Measurements from ENCODE around the gene MECP2. TPM values are rescaled to one million over a fixed set of nuclear protein-coding genes. Genes with fewer than 3 reads are reported as not detected.

MECP2 gene
- total RNA-seq, 2 donors from 2014 or later = 57.0 to 113 TPM

GRCh38 chrX:154029439-154029838, 68.1 kb downstream of the MECP2 start:
- Histone ChIP-seq H3K4me3 (no peak overlapping the region), H3K36me3 (peaks cover 12% of the 10 kb centered on the region), H3K27me3 (replicated peaks; ENCODE audit: insufficient read depth) (no peaks in the 10 kb centered on the region), H3K4me1 (ENCODE audit: control insufficient read depth in 1 of 2, low read depth in 2 of 2) (peaks cover 0 to 20% of the 10 kb centered on the region in 2 donors), H3K9me3 (no peaks in the 10 kb centered on the region), H3K27ac (no peak overlapping the region)
- DNase-seq (ENCODE audit: low spot score) (no peak), ATAC-seq (ENCODE audit: insufficient number of reproducible peaks, low FRiP score, low read depth) (no peak)
- no peak for TF ChIP-seq CTCF (IDR thresholded peaks at IDR 0.05)

DNA sequence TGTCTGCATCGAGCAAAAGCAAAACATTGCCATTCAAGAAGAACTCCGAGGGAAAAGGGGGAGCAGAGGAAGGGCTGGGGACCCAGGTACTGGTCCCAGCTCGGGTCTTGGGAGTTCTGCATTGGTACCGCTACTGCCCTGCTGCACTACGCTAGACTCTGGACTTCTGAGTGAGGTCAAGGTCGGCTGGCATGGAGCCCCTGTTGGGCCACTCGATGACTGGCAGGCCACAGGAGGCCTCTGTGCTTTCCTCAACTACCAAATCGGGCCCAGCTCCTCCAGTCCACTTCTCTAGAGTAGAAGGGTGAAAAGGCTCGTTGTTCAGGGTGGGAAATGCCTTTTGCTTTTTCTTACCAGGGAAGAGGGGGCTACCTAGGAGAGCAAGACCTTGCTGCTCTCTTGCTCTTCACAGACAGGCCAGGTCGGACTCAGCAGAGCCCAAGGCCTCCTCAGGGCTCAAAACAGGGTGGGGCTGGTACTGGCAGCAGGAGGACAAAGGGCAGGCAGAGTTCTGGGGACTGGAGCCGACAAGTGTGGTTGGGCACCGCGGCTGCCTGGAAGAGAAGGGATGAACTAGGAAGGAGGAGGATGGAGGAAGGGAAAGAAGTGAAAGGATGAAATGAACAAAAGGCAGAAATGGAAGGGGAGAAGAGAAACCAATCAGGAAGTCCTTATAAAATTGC, 68.9 kb downstream of the MECP2 start:
- Histone ChIP-seq H3K4me1 (ENCODE audit: control insufficient read depth in 1 of 2, low read depth in 2 of 2) (peaks cover 0 to 20% of the 10 kb centered on the region in 2 donors), H3K9me3 (no peaks in the 10 kb centered on the region), H3K36me3 (peaks cover 12% of the 10 kb centered on the region), H3K4me3 (no peak overlapping the region), H3K27ac (no peak overlapping the region), H3K27me3 (replicated peaks; ENCODE audit: insufficient read depth) (no peaks in the 10 kb centered on the region)
- DNase-seq (ENCODE audit: low spot score) (no peak), ATAC-seq (ENCODE audit: insufficient number of reproducible peaks, low FRiP score, low read depth) (no peak)
- no peak for TF ChIP-seq CTCF (IDR thresholded peaks at IDR 0.05)

GRCh38 chrX:154027986-154028385, 69.5 kb downstream of the MECP2 start:
- H3K36me3 ChIP-seq = peaks cover 12% of the 10 kb centered on the region
- H3K4me1 ChIP-seq (ENCODE audit: control insufficient read depth in 1 of 2, low read depth in 2 of 2) = peaks cover 0 to 16% of the 10 kb centered on the region in 2 donors
- DNase-seq (ENCODE audit: low spot score) = no peak
- no peak overlapping the region for H3K27ac ChIP-seq
- H3K4me3 ChIP-seq = no peak overlapping the region
- no peaks in the 10 kb centered on the region for H3K27me3 ChIP-seq (replicated peaks; ENCODE audit: insufficient read depth)
- no peak for ATAC-seq (ENCODE audit: insufficient number of reproducible peaks, low FRiP score, low read depth)
- H3K9me3 ChIP-seq = no peaks in the 10 kb centered on the region
- no peak for TF ChIP-seq CTCF (IDR thresholded peaks at IDR 0.05)

- peaks cover 0 to 13% of the 10 kb centered on the region in 2 donors for H3K4me1 ChIP-seq (ENCODE audit: control insufficient read depth in 1 of 2, low read depth in 2 of 2)
- ATAC-seq (ENCODE audit: insufficient number of reproducible peaks, low FRiP score, low read depth) = no peak
- no peak overlapping the region for H3K4me3 ChIP-seq
- TF ChIP-seq CTCF (IDR thresholded peaks at IDR 0.05) = no peak
- DNase-seq (ENCODE audit: low spot score) = no peak
- peaks cover 12% of the 10 kb centered on the region for H3K36me3 ChIP-seq
- no peaks in the 10 kb centered on the region for H3K9me3 ChIP-seq
- no peaks in the 10 kb centered on the region for H3K27me3 ChIP-seq (replicated peaks; ENCODE audit: insufficient read depth)
- H3K27ac ChIP-seq = no peak overlapping the region
Measured at GRCh38 chrX:154027022-154027402, 70.5 kb downstream of the MECP2 start.

- Histone ChIP-seq H3K4me1 (ENCODE audit: control insufficient read depth in 1 of 2, low read depth in 2 of 2) (peaks cover 0 to 15% of the 10 kb centered on the region in 2 donors), H3K9me3 (no peaks in the 10 kb centered on the region), H3K27me3 (replicated peaks; ENCODE audit: insufficient read depth) (no peaks in the 10 kb centered on the region), H3K27ac (no peak overlapping the region), H3K4me3 (no peak overlapping the region), H3K36me3 (peaks cover 9% of the 10 kb centered on the region)
- no peak for DNase-seq (ENCODE audit: low spot score)
- no peak for TF ChIP-seq CTCF (IDR thresholded peaks at IDR 0.05)
- ATAC-seq (ENCODE audit: insufficient number of reproducible peaks, low FRiP score, low read depth) = no peak
Measured at GRCh38 chrX:154026136-154027021, 71.1 kb downstream of the MECP2 start.
